K562 (cell line): Measurements from ENCODE around the gene RWDD1. TPM values are rescaled to one million over a fixed set of nuclear protein-coding genes. Genes with fewer than 3 reads are reported as not detected.

ENCODE experiments used
- ASH1L ChIP-seq: fragments of 450-650 bp; IDR thresholded peaks from 2 replicates; pipeline ENCODE4 v1.6.1; 2018; ENCODE audit warnings: borderline replicate concordance, mild to moderate bottlenecking, low read depth; ENCODE audit not compliant: partially characterized antibody
- CLOCK ChIP-seq: fragments of 250-450 bp; sonication (Bioruptor Pico); IDR thresholded peaks from 2 replicates; pipeline ENCODE4 v1.4.0; 2020; ENCODE audit warnings: mild to moderate bottlenecking, moderate library complexity, borderline replicate concordance
- FOXM1 ChIP-seq, 2 experiments: fragments of 450-650 bp in 1 of 2; sonication (generic) in 1 of 2; formaldehyde crosslinking in 1 of 2; IDR thresholded peaks; 2 replicates each; pipeline versions ENCODE4 v1.6.1 to v1.9.0; 2017 to 2022; ENCODE audit warnings: low read depth in 2 of 2, mild to moderate bottlenecking in 2 of 2, missing genetic modification reagents in 1 of 2, moderate library complexity in 1 of 2
- KLF13 ChIP-seq: fragments of 450-650 bp; IDR thresholded peaks from 2 replicates; pipeline ENCODE4 v1.6.1; 2016; ENCODE audit warnings: missing genetic modification characterization, low read depth, mild to moderate bottlenecking, missing compliant biosample characterization, moderate library complexity, borderline replicate concordance
- NR0B1 ChIP-seq: fragments of 450-650 bp; IDR thresholded peaks from one replicate; pipeline ENCODE4 v1.6.1; 2018; ENCODE audit warnings: mild to moderate bottlenecking, moderate library complexity; ENCODE audit not compliant: partially characterized antibody
- PHTF2 ChIP-seq: fragments of 250-450 bp; sonication (Bioruptor Pico); IDR thresholded peaks from 2 replicates; pipeline ENCODE4 v1.5.0; 2021; ENCODE audit warnings: mild to moderate bottlenecking
- POLR2H ChIP-seq: IDR thresholded peaks from 2 replicates; pipeline ENCODE4 v1.6.1; 2016; ENCODE audit warnings: missing genetic modification characterization, low read depth, mild to moderate bottlenecking, control low read depth, missing compliant biosample characterization, moderate library complexity
- PRDM10 ChIP-seq: fragments of 450-650 bp; IDR thresholded peaks from 2 replicates; pipeline ENCODE4 v1.6.1; 2018; ENCODE audit not compliant: partially characterized antibody
- PTBP1 ChIP-seq: fragments of 200-400 bp; formaldehyde crosslinking; IDR thresholded peaks from 2 replicates; pipeline ENCODE4 v1.6.1; 2017; ENCODE audit warnings: low read depth, low read length
- RBM15 ChIP-seq: fragments of 200-400 bp; formaldehyde crosslinking; IDR thresholded peaks from 2 replicates; pipeline ENCODE4 v1.6.1; 2018; ENCODE audit warnings: mild to moderate bottlenecking, low read length, moderate library complexity; ENCODE audit not compliant: insufficient read depth
- SFPQ ChIP-seq: fragments of 200-400 bp; formaldehyde crosslinking; IDR thresholded peaks from 2 replicates; pipeline ENCODE4 v1.6.1; 2017; ENCODE audit warnings: mild to moderate bottlenecking, low read depth, low read length, moderate library complexity
- ZNF311 ChIP-seq: fragments of 250-450 bp; sonication (Bioruptor Pico); IDR thresholded peaks from 2 replicates; pipeline ENCODE4 v1.4.0; 2020; ENCODE audit warnings: mild to moderate bottlenecking, moderate library complexity
- polyA plus RNA-seq, 8 experiments: library from polyadenylated mRNA; depleted of rRNA in 4 of 8; stranded (reverse) in 5 of 8; unstranded in 3 of 8; fragments of >200 nt; fragmentation: Nextera tagmentation in 2 of 8; fragmentation: Illumina TruSeq in 1 of 8; extraction: Ambion mirVana in 2 of 8; extraction: Trizol in 1 of 8; gene quantifications; 2 replicates each; pipeline versions ENCODE4 v1.2.1 to v1.2.3, GENCODE V29; 2011 to 2014; ENCODE audit warnings: inconsistent platforms in 1 of 8, missing spikeins in 1 of 8
- total RNA-seq, 7 experiments: library from RNA; depleted of rRNA in 6 of 7; stranded (reverse); fragments of >200 nt in 6 of 7; fragmentation: Illumina TruSeq in 2 of 7; extraction: Trizol in 2 of 7; gene quantifications; 2 replicates each; pipeline versions ENCODE4 v1.2.1 to v1.2.3, GENCODE V29; 2011 to 2021; ENCODE audit warnings: low replicate concordance in 1 of 7

RWDD1 gene
- total and polyA plus RNA-seq, 9 of the 15 experiments (the other 6 are each of a cell fraction or from before 2014, with no cell fraction given) = 31.9 to 89.8 (median 48.7) TPM

- no peak for TF ChIP-seq ASH1L
- TF ChIP-seq POLR2H (tag) = peak; percentile 76
- peak; percentile 94 for TF ChIP-seq FOXM1 (IDR thresholded peaks at IDR 0.05; ENCODE audit: low read depth)
- peak; percentile 20; the same call in 1 of the 2 replicates for TF ChIP-seq FOXM1 (CRISPR knock-in tag; IDR thresholded peaks at IDR 0.05; ENCODE audit: low read depth)
- TF ChIP-seq PRDM10 = peak; percentile 73
- no peak for TF ChIP-seq PTBP1
- TF ChIP-seq KLF13 (tag) = peak; percentile 41; the same call in 1 of the 2 replicates
- TF ChIP-seq SFPQ = no peak
- TF ChIP-seq ZNF311 (CRISPR knock-in tag) = no peak
- no peak for TF ChIP-seq PHTF2
- TF ChIP-seq NR0B1 = no peak
- no peak for TF ChIP-seq RBM15
- TF ChIP-seq CLOCK (CRISPR knock-in tag) = no peak
Observed at GRCh38 chr6:116570856-116571682, at the start of gene RWDD1 (continued).
